ENCODE results near the gene EIF4E3.

EIF4E3 gene

DNA sequence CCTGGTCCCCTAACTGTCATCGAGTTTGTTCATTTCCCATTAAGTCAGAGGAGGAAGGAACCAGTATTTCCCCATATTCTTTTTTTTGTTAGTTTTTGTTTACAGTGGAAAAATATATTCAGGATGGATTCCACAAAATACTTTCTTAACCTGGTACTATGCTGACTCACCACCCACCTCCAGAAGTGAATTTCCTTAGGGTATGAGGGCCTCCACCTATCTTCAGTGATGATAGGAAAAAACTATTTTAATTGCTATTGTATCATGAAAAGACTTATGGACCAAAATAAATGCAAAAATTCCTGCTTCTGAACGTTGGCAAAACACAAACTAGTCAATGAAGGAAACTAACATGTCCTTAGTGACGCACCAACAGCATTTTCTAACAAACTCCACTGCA, 77.5 kb downstream of the EIF4E3 start:
- DNase-seq (ENCODE audit: low spot score): no peak

DNA sequence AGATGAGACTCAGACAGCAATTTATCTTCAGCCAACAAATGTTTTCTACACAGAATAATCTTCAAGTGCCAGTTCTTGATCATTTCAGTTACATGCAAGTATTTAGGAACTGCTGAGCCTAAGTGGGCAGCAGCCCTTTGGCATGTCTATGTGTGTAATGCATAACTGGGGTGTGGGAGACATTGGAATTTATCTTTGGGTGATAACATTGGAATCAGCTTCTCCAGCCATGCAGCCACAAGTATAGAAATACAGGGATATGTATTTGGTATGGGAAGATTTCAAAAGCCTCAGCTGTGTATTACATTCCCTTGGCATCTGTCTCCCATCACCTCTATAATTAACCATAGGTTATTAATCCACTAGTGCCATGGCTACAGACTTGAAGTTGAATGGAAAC, 78.2 kb downstream of the EIF4E3 start:
- no peak for DNase-seq (ENCODE audit: low spot score)

- no peak for DNase-seq (ENCODE audit: low spot score)
These were observed 80.1 kb downstream of the EIF4E3 start for GRCh38 chr3:71645140-71645539.

- DNase-seq (ENCODE audit: low spot score): no peak
These were observed 83.5 kb downstream of the EIF4E3 start for GRCh38 chr3:71641674-71642073.

GRCh38 chr3:71640331-71640983, 84.7 kb downstream of the EIF4E3 start:
- no peak for DNase-seq (ENCODE audit: low spot score)

DNA sequence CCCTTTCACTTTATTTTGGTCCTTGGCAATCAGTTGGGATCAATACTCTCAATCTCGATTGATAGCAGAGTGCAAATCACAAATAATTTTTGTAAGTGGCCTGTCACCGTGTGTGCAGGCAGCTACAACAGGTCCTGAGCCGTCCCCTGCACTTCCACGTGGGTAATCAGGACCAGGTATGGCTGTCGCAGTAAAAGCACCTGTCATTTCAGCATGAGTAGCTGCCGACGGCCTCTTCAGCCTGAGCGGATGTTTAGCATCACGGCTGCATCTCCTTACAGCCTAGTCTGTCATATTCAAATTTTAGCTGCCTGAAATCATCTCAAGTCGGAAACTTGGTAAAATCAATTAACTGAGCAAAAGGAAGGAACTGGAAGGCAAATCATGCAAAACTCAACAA, 88.7 kb downstream of the EIF4E3 start:
- no peak for DNase-seq (ENCODE audit: low spot score)

DNA sequence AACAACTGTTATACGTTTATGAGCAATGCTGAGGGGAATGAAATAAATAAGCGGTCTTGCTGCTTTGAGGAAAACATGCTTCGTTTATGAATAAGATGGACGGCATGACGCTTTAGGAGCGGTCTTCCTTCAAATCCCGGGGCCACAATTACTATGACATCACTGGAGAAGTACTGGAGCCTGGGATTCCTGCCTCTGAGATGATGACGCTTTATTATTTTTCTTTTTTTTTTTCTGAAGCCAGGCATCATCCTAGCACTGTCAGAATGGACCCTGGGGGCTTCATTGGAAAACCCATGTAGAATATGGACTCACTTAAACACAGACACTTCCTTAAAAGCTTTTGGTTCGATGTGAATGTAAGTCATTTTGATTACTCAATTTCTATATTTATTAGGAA, 89.2 kb downstream of the EIF4E3 start:
- no peak for DNase-seq (ENCODE audit: low spot score)

GRCh38 chr3:71634671-71635070, 90.5 kb downstream of the EIF4E3 start:
- no peak for DNase-seq (ENCODE audit: low spot score)

DNA sequence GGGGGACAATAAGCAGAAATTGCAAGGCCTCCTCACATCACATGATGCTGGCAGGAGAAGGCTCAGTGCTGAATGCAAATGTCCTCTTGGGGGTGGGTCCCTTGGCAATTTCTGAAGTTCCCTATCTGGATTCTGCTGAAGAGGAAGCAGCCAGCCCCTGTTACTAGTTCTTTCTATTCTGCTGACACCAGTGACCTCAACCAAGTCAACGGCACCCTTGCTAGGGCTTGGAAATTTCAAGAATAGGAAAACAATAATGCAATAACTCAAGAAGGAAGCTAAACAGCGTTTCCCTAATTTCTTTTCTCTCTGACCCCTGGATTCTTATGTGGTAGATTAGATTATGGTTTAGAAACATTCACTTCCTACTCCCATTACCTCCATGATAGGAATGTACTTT, 95.5 kb downstream of the EIF4E3 start:
- DNase-seq (ENCODE audit: low spot score): no peak

DNA sequence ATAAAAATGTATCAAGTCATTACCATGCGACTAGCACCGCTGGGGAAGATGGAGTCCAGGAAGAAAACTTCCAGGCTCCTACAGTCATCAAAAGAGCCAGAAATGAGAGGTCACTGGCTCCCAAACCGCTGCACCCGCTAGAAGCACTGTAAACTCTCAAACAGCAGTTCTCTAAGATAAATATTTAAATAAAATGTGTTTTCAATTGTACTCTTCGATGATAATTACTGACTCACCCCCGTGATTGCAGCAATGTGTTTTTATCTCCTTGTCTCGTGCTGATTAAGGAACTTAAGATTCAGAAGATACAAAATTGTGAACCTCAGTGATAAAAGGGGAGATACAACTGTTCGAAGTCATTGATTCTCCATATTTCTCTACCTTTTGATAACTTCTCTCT, 95.9 kb downstream of the EIF4E3 start:
- no peak for DNase-seq (ENCODE audit: low spot score)

- no peak for DNase-seq (ENCODE audit: low spot score)
These were observed 96.7 kb downstream of the EIF4E3 start for GRCh38 chr3:71628522-71628921.

GRCh38 chr3:71625676-71626075, 99.5 kb downstream of the EIF4E3 start:
- DNase-seq (ENCODE audit: low spot score): no peak
